ENCODE results near the gene CH25H.
"Not testable (repeated sequence)": the region's sequence is repeated elsewhere in the genome, so short reads cannot be mapped to it uniquely, and the experiment has no call there.

The CH25H gene, protein sequence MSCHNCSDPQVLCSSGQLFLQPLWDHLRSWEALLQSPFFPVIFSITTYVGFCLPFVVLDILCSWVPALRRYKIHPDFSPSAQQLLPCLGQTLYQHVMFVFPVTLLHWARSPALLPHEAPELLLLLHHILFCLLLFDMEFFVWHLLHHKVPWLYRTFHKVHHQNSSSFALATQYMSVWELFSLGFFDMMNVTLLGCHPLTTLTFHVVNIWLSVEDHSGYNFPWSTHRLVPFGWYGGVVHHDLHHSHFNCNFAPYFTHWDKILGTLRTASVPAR

DNA sequence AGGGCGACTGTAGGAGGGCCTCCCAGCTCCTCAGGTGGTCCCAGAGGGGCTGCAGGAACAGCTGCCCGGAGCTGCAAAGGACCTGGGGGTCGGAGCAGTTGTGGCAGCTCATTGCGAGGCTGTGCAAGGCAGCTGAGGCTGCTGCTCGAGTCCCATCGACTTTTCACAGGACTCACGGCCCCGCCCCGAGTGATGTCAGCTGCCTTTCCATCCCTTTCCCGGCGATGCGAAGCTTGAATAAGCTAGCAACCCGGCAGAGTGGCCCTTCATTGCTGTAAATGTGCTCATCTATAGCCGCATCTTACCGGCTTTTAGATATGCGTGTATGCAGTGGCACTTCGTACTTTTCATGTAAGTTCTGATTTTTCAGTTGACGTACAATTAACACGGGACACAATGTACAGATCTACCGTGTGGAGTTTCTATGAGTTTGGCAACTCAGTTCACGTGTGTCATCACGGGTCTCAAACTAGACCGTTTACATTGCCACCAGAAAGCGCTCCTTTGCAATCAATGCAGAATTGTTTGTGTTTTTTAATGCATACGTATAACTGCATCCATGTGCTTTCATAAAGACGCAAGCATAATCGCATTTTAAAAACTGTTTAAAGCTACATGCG, at the start of gene CH25H:
Gene CH25H (minus strand): TSS at position 137 of the 620 bp plus-strand sequence. CDS start 25 bp downstream, at position 112.
- no peak for DNase-seq

DNA sequence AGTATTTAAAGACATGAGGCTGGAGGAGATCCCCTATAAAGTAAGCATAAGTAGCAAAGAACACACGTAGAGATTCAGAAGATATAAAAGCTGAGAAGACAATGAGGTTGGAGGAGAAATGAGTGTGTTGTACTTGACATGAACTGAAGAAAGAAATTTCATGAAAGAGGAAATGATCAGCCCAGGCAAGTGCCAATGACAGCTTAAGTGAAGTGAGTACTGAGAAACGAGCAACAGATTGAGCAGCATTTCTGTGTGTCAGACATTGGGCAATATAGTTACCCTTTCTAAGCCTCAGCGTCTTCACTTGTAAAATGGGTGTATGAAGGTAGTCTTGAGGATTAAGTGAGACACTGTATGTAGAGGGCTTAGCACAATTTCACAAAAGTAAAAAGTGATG, 49.2 kb upstream of the CH25H start:
- no peak for DNase-seq

DNA sequence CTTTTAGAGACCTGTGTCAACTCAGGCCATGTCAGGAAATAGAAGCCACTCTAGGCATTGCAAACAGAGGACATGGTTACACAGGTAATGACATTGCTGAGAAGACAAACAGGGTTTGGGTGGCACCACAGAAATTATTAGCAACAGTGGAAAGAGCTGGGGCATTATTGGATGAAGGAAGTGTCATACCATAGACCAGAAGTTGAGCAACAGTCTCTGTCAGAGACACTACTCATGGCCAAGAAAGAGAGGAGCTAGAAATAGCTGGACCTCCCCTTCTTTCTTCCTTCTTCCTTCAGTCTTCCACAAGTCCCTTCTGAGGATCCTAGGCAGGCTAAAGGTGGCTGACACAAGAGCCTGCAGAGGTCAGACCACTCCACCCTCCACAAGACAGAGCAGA, 48.7 kb upstream of the CH25H start:
- no peak for DNase-seq

DNA sequence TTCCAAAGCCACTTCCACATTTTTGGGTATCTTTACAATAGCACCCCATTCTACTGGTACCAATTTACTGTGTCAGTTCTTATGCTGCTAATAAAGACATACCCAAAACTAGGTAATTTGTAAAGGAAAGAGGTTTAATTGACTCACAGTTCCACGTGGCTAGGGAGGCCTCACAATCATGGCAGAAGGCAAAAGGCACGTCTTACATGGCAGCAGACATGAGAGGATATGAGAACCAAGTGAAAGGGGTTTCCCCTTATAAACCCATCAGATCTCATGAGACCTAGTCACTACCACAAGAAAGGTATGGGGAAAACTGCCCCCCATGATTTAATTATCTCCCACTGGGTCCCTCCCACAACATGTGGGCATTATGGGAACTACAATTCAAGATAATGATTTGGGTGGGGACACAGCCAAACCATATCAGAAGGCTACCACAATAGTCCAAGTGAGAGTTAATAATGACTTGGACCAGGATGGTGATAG, 48.0 kb upstream of the CH25H start:
- not testable (repeated sequence) for DNase-seq

DNA sequence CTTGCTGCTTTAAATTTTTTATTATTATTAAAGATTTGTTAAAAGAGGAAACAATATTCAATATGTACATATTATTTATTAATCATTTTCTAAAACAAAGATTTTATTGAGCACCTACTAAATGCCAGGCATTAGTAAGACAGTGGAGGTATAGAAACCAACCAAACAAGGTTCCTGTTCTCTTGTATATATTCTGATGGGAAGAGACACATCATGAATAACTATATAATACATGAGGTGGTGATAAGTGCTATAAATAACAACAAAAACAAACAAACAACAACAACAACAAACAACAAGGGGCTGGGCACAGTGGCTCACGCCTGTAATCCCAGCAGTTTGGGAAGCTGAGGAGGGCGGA, 45.1 kb upstream of the CH25H start:
- no peak for DNase-seq

DNA sequence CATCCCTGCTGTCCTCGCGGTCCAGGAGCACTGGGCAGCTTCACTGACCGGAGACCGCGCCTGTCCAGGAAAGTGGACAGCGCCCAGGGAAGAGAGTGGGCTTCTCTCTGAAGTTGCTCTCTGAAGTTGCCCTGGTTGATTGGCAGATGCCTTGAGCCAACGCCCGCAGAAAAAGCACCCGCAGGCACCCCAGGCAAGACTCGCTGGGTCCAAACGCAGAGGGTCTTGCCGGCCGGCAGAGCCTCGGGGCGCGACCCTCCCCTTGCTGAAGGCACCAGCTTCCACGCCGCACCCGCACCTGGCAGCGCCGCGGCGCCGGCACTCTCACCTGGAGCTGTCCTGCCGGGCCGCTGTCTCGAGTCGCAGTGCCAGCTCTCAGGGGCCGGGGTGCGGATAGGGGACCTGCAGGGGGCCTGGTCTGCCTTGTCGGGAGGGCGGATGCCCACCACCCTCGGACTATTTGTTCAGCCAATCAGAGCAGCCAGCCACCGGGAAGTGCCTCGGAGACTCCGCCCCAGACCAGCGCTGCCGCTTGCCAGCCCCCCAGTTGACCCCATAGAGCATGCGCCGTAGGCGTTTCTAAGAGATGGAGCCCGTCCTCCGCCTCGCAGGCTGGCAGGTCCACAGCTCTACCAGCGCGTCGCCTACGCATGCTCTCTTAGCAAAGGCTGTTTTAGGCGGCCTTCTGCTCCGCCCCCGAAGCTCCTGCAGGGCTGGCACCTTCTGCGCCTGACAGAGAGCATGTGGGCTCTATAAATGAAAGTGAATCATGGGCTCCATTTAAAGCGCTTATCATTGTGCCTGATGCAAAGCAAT, 44.5 kb upstream of the CH25H start, which contains the start of gene LIPA:
Gene LIPA (minus strand): TSS at position 367 of the 816 bp plus-strand sequence. CDS start 4,127 bp downstream, outside the sequence.
- peak; percentile 92 for DNase-seq

DNA sequence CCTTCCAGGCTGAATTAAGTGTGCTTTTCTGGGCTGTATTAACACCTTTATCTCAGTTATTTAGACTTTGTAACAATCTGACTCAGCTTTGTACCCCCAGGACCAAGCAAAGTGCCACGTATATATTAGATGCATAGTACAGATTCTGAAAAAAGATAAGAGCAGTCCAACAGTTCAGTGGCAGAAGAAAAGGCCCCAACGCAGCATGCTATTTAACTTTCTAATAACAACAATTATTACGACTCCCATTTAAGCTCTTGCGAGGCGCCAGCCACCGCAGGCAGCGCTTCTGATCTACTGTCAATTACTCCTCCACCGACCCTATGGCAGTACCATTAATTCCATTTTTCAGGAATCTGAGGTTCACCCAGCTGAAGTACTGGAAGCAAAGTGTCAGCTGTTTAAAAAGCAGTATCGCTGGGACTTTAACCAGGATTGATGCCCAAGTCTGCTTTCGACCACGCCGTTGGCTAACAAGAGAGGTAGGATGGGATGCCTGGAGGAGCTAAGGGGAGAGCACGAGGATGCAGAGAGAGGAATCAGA, 43.8 kb upstream of the CH25H start:
- DNase-seq = no peak

DNA sequence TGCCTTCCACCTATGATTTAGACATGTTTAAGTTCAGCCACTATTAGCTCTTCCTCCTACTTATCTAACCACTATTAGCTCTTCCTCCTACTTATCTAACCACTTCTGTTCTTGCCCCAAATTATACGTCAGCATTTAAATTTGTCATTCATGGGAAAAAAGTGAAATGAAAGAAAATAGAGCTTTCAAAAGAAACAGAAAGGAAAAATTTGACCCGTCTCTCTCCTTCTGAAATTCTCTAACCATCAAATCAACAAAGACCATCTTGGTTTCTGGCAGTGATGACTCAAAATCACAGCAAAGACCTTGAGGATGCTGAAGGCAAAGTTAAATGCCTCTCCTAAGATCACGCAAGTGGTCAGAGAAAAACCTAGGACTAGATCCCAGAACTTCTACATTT, 41.9 kb upstream of the CH25H start:
- DNase-seq = no peak

DNA sequence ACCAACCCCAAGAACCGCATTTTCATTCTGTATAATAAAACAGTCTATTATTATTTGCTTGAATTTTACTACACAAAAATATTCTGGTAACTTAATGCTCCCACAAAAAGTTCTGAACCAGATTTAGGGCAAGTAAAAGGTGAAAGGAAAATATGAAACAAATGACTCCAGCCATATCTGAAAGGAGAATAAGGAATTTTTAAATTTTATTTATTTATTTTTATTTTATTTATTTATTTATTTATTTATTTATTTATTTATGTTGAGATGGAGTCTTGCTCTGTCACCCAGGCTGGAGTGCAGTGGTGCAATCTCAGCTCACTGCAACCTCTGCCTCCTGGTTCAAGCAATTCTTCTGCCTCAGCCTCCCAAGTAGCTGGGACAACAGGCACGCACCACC, 40.5 kb upstream of the CH25H start:
- DNase-seq = not testable (repeated sequence)

DNA sequence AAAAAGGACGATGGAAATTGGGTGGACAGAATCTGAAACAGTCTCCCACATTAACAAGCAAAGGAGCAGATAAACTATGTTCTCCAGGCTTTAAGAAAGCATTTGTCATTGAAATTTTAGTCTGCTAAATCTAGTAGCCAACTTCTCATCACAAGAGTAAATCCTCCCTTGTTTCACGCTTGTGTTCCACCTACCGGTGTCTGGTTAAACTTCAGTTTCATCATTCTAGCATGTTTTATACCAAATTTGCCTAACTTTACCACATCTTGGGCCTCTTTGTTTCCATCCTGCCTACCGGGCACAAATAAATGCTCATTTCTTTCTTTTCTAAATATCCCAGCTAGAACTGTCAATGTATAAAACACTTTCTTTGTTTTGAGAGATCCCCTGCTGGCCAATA, 38.7 kb upstream of the CH25H start:
- DNase-seq = no peak

DNA sequence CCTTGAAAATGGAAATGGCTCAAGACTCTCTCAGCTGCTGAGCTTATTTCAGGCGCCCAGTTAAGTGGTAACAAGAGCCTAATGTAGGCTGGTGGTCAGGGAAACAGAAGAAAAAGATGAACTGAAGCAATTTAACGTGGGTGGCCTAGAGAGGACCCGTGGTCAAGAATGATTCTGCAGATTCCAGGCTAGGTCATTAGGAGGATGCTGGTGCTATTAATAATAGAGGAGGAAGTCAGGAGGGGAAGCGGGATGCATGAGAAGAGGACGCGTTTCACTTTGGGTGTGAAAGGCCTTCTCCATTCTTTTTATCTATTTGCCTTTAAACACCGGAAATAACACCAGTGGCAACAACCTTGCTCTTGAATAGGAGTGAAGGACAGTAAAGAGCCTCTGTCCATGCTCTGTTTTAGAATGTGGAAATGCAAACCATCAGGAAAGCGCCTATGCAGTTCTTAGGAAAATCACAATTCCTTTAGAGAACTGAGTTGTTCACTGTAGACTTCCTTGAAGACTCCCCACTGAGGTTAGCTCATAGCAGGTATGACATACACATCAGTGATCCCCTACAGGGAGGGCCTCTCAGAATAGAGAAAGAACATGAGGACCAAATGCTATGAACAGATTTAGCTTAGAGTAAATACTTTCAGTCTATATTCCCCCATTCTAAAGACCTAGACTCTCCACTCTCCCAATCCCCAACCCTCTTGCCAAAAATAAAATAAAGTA, 35.9 kb upstream of the CH25H start:
- DNase-seq = no peak

DNA sequence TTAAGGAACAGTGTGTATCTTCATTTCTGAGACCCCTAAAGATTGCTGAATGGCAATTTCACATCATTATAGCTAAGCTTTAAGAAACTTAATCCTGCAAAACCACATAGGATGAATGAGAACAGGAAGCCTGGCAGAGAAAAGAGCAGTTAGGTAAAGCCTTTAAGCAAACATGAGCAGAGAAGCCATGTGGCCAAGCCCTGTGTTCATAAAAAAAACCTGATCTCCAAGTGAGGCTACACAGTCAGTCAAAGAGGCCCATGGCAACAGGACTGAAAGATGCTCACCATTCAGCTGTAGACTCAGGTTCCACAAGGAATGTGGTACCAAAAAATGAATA, 35.2 kb upstream of the CH25H start:
- no peak for DNase-seq

DNA sequence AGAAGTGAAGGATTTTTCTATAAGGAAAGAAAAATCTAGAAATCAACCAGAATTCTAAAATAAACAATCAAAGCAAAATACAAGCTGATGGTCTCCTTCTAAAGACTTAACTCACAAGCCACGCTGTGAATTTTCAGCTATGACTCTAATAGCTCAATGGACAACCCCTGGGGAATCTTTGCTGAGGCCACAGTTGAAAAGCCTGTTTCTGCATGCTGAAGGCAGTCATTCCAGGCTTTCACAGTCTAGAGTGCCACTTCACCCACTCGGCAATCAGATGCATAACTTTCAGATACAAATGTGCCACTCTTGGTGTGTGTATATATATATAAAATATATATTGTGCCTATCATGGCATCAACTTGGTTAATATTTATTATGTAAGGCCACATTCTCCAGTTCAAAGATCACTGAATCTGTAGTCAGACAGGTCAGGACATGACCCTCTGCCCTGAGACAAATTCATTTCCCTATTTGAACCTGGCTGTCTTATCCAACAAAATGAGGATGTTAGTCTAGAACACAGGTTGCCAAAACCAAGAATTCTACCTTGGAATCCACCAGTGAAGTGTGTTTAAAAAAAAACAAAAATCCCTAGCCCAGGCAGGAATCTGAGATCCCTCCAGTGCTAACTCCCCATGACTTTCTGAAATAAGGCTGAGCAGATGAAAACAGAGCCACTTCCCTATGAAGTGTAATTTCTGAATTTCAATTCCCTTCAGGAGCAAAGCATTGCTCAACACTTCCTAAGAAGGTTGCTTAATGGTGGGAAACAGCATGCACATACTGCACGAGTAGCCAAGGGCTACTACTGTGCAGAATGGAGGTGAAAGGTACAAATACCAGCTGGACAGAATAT, 34.6 kb upstream of the CH25H start:
- DNase-seq = no peak

DNA sequence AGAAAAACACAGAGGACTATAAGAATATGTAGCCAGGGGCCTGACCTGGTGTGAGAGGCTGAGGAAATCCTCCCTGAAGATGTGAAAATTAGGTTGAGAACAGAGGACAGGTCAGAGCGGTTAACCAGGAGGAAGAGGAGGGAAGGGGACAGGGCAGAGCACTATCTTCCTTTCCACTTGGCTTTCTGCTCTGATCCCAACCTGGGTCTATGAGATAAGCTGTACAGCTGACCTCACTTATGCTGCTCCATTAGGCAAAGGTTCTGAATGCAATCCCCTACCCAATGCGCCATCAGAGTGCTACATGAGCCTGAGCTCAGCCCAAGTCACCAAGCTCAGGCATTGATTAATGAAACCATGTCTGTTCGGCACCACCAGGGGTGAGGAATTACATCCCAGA, 33.9 kb upstream of the CH25H start:
- no peak for DNase-seq

DNA sequence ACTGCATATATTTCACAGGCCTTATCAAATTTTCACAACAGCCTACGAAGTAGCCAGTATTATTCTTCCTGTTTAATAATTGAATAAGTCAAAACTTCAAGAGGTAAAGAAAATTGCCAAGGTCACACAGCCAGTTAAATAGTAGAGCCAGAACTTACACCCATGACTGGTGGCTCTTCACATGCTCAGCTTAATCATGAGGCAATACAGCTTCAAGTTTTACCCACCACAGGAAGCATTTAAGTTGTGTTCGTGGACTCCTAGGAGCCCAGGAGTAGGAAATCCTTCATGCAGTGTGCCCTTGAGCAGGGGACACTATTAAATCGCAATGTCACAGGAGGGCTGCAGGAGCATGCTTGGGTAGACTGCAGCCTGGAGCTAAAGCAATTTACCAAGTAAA, 33.4 kb upstream of the CH25H start:
- no peak for DNase-seq

DNA sequence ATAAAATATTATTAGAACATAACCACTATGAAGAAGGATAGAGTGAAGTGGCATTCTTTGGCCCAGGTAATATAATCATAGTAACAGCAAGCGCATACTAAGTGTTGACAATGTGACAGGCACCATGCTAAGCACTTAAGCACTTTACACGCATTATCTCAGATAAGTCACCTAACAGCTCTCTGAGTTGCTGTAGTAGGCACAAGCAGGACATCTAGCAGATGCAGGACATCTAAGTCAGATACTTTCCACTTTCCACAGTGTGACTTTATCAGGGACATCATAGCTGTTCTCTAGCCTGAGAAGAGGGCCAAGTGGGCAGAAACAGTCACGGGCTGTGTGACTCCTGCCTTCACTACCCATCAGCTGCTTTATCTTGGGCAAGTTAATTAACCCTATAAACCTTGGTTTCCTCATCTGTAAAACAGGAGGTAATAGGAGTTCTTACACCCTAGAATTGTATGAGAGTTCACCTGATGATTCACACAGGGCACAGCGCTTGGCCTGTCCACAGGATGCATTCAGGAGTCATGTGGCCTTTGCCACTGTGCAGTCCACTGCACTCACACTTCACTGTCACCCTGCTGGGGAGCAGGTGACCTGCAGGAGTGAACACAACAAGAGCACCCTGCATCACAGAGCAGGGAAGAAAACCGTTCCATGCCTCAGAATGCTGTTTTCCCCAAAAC, 32.0 kb upstream of the CH25H start:
- DNase-seq = no peak

DNA sequence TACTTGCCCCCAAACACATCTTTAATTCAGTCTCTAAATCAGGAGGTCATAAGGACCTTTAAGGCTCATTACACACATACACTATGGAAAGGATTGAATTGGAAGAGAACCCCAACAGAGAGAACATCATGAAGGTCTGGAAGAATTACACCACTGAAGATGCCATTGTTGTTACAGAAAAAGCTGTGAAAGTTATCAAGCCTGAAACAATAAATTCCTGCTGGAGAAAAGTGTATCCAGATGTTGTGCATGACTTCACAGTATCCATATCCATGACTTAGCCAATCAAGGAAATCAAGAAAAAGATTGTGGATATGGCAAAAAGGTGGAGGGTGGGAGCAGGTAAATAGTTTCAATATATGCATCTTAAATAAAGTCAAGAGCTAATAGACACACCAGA, 30.7 kb upstream of the CH25H start:
- DNase-seq = no peak

DNA sequence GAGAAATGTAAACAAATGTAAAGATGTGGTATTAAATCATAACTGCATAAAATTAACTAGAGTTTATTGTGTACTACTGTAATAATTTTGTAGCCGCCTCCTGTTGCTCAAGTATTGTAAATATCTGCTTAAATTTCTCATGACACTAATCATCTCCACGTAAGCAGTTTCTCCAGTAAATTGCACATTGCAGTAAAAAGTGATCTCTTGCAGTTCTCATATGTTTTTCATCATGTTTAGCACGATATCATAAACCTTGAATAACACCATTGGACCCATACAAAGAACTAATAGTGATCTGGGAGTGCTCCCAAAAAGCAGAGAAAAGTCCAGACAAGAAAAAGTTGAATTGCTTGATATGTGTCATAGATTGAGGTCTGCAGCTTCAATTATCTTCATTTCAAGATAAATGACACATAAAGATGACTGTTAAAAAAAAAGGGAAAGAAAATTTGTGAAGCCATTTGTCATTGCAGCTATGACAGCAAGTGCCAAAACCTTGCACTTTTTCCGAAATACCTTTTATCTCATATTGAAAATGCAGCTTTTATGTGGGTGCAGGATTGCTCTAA, 29.2 kb upstream of the CH25H start:
- DNase-seq = no peak

DNA sequence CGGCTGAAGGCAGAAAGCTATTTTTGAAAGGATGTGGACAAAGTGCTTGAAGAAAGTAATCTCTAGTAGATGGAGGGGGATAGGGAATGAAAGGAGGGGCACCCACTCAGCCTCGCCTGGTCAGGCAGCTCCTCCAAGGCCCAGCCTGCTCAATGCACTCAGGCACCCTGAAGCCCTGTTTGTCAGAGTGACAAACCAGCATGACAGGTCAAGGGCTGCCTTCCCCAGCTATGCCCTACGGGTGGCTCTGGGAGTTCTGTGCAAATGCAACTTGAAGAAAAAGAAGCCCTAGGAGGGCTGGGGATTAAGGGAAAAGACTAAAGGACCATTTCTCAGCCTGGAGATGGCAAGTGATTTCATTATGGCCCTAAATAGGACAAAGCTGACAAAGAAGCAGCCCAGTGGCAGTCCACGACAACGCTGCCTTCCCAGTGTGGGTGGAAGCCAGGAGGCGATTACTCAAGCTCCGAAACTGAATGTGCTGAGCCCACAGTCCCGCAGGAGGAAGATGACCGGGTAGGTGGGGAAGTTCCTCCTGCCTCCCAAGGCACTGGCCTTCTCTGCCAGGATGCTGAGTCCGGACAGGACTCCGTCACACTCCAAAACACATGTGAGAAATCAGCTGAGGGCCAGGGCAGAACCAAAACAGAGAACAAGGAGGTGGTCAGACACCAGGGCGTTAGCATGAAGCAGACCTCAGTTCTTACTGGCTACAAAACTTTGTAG, 28.1 kb upstream of the CH25H start:
- no peak for DNase-seq

DNA sequence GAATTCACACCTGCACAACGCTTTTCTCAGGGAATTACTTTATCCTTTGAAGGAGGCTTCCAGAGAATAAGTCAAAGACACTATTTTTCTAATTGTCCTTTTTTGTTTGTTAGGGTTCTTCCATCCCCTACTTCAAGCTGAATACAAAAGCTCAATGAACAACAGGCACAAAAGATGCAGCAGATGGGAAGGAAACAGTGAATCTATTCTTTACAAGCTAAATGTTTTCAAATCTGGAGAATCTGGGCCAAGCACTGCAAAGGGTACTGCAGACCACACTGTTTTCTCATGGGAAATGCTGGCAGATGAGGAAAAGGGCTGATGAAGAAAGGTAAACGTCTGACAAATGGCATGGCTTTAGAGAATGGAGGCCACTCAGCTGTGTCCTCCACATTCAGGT, 25.9 kb upstream of the CH25H start:
- no peak for DNase-seq

Data from NCI-H2171 treated with DMSO at 0.1 percent for 48 hours (cell line).